ENCODE data around the gene ANKAR.

Gene ANKAR

DNA sequence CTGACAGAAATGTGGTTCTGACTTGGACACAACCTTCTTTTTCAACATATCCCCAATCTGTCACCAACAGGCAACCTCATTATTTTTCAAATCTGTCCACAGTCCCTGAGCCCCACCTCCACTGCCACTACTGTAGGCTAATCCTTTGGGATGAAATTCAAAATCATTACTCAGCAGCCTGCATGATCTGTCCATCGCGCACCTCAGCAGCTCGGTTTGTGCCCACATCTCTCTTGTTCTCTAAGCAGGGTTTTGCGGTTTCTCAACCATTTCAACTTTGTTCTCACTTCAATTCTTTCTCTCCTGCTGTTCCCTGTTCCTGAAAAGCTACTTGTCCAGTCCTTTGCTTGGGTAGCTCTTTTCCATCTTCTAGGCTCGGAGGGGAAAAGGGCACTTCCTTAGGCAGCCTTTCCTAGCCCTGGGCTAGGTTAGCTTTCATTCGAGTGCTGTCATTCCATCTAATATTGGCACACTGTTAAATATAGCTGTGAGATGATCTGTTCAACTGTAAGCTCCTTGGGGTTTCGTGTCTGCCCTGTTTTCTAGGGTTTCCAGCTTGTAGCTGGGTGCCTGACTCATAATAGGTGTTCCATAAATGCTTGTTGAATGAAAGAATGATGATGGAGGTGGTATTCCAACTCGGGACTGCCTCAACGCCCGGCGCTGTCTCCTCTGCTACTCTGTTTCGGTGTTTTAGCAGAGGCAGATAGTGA, 653 bp upstream of the ANKAR start:
- Histone ChIP-seq H2AFZ (ENCODE audit: low read length) (no peak overlapping the region), H3F3A (ENCODE audit: low read depth) (no peaks in the 10 kb centered on the region), H3K9me2 (replicated peaks; ENCODE audit: low read depth, low read length) (no peaks in the 10 kb centered on the region), H3K4me2 (ENCODE audit: low read depth, low read length, poor library complexity, severe bottlenecking) (no peak overlapping the region), H4K20me1 (ENCODE audit: insufficient read depth, low read length, poor library complexity, severe bottlenecking) (no peaks in the 10 kb centered on the region), H3K36me3 (ENCODE audit: insufficient read depth, low read length) (peaks cover 22% of the 10 kb centered on the region), H3K9me3 (ENCODE audit: insufficient read depth, low read depth, low read length) (no peaks in the 10 kb centered on the region), H3K9ac (ENCODE audit: low read depth, low read length, poor library complexity, severe bottlenecking) (no peak overlapping the region), H3K27me3 (ENCODE audit: insufficient read depth, low read length, poor library complexity, severe bottlenecking) (no peaks in the 10 kb centered on the region), H3K4me1 (ENCODE audit: insufficient read depth, low read length, poor library complexity, severe bottlenecking) (no peaks in the 10 kb centered on the region), H3K4me3 (ENCODE audit: low read length, poor library complexity, severe bottlenecking) (no peak overlapping the region), H3K79me2 (ENCODE audit: insufficient read depth, low read length) (0 out of 2 replicates have a peak, but pooled peaks cover under 1% of the 10 kb centered on the region)
- TF ChIP-seq EZH2phosphoT487 (IDR thresholded peaks at IDR 0.05; ENCODE audit: borderline replicate concordance), result no peak
- TF ChIP-seq, protein P1, sequence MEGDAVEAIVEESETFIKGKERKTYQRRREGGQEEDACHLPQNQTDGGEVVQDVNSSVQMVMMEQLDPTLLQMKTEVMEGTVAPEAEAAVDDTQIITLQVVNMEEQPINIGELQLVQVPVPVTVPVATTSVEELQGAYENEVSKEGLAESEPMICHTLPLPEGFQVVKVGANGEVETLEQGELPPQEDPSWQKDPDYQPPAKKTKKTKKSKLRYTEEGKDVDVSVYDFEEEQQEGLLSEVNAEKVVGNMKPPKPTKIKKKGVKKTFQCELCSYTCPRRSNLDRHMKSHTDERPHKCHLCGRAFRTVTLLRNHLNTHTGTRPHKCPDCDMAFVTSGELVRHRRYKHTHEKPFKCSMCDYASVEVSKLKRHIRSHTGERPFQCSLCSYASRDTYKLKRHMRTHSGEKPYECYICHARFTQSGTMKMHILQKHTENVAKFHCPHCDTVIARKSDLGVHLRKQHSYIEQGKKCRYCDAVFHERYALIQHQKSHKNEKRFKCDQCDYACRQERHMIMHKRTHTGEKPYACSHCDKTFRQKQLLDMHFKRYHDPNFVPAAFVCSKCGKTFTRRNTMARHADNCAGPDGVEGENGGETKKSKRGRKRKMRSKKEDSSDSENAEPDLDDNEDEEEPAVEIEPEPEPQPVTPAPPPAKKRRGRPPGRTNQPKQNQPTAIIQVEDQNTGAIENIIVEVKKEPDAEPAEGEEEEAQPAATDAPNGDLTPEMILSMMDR (conservative IDR thresholded peaks at IDR 0.05; ENCODE audit: low read length), result no peak

DNA sequence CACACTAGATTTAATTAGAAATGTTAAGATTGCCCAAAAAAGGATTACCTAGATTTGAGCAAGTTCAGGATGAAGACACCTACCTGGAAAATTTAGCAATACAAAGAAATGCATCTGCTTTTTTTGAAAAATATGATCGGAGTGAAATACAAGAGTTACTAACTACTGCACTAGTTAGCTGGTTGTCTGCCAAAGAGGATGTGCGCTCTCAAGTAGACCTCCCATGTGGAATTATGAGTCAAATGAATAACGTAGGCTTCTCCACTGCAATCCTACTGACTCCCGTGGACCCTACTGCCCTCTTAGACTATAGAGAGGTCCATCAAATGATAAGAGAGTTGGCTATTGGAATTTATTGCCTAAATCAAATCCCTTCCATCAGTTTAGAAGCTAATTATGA, 2.0 kb downstream of the ANKAR start:
- no peaks in the 10 kb centered on the region for H3K27me3 ChIP-seq (ENCODE audit: insufficient read depth, low read length, poor library complexity, severe bottlenecking)
- H3K4me3 ChIP-seq (ENCODE audit: low read length, poor library complexity, severe bottlenecking), result no peak overlapping the region
- H3K36me3 ChIP-seq (ENCODE audit: insufficient read depth, low read length), result peaks cover 9% of the 10 kb centered on the region; the same call in 1 of the 2 replicates
- no peaks in the 10 kb centered on the region for H3K9me3 ChIP-seq (ENCODE audit: insufficient read depth, low read depth, low read length)
- H3K79me2 ChIP-seq (ENCODE audit: insufficient read depth, low read length), result no peaks in the 10 kb centered on the region
- no peaks in the 10 kb centered on the region for H3K9me2 ChIP-seq (replicated peaks; ENCODE audit: low read depth, low read length)
- TF ChIP-seq, protein P1 (conservative IDR thresholded peaks at IDR 0.05; ENCODE audit: low read length), result no peak
- TF ChIP-seq EZH2phosphoT487 (IDR thresholded peaks at IDR 0.05; ENCODE audit: borderline replicate concordance), result no peak
- no peak overlapping the region for H3K9ac ChIP-seq (ENCODE audit: low read depth, low read length, poor library complexity, severe bottlenecking)
- no peak overlapping the region for H2AFZ ChIP-seq (ENCODE audit: low read length)
- no peaks in the 10 kb centered on the region for H3K4me1 ChIP-seq (ENCODE audit: insufficient read depth, low read length, poor library complexity, severe bottlenecking)
- H4K20me1 ChIP-seq (ENCODE audit: insufficient read depth, low read length, poor library complexity, severe bottlenecking), result no peaks in the 10 kb centered on the region
- H3K4me2 ChIP-seq (ENCODE audit: low read depth, low read length, poor library complexity, severe bottlenecking), result no peak overlapping the region
- no peaks in the 10 kb centered on the region for H3F3A ChIP-seq (ENCODE audit: low read depth)

DNA sequence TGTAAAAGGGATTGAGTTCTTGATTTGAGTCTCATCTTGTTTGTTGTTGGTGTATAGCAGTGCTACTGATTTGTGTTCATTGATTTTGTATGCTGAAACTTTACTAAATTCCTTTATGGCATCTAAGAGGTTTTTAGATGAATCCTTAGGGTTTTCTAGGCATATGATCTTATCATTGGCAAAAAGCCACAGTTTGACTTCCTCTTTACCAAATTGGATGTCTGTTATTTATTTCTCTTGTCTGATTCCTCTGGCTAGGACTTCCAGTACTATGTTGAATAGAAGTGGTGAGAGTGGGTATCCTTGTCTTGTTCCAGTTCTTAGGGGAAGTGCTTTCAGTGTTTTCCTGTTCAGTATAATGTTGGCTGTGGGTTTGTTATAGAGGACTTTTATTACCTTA, 4.8 kb downstream of the ANKAR start:
- Histone ChIP-seq H3K9me2 (replicated peaks; ENCODE audit: low read depth, low read length) (no peaks in the 10 kb centered on the region), H3K9me3 (ENCODE audit: insufficient read depth, low read depth, low read length) (no peaks in the 10 kb centered on the region), H3K4me1 (ENCODE audit: insufficient read depth, low read length, poor library complexity, severe bottlenecking) (no peaks in the 10 kb centered on the region), H3K4me2 (ENCODE audit: low read depth, low read length, poor library complexity, severe bottlenecking) (no peak overlapping the region), H4K20me1 (ENCODE audit: insufficient read depth, low read length, poor library complexity, severe bottlenecking) (no peaks in the 10 kb centered on the region), H3K9ac (ENCODE audit: low read depth, low read length, poor library complexity, severe bottlenecking) (no peak overlapping the region), H3K4me3 (ENCODE audit: low read length, poor library complexity, severe bottlenecking) (no peak overlapping the region), H3F3A (ENCODE audit: low read depth) (no peaks in the 10 kb centered on the region), H3K36me3 (ENCODE audit: insufficient read depth, low read length) (no peaks in the 10 kb centered on the region), H3K27me3 (ENCODE audit: insufficient read depth, low read length, poor library complexity, severe bottlenecking) (no peaks in the 10 kb centered on the region), H3K79me2 (ENCODE audit: insufficient read depth, low read length) (no peaks in the 10 kb centered on the region), H2AFZ (ENCODE audit: low read length) (no peak overlapping the region)
- TF ChIP-seq EZH2phosphoT487 (IDR thresholded peaks at IDR 0.05; ENCODE audit: borderline replicate concordance), result no peak
- TF ChIP-seq, protein P1 (conservative IDR thresholded peaks at IDR 0.05; ENCODE audit: low read length), result no peak
